GM12878 (cell line): ENCODE measurements around the gene TNFRSF6B. TPM values are rescaled to one million over a fixed set of nuclear protein-coding genes. Genes with fewer than 3 reads are reported as not detected.

Experiments
- CBX3 ChIP-seq: fragments of 200-600 bp; sonication (generic); IDR thresholded peaks from 2 replicates; pipeline ENCODE4 v1.6.1; 2016; ENCODE audit warnings: low read depth, borderline replicate concordance
- DPF2 ChIP-seq: fragments of 450-650 bp; IDR thresholded peaks from 2 replicates; pipeline ENCODE4 v1.6.1; 2017; ENCODE audit warnings: mild to moderate bottlenecking
- EGR1 ChIP-seq, 2 experiments: IDR thresholded peaks; 1 replicate in 1 of 2; 2 replicates in 1 of 2; pipeline ENCODE4 v1.6.1; 2011 to 2012; ENCODE audit warnings: low read depth in 2 of 2, low read length in 2 of 2, borderline replicate concordance in 1 of 2, mild to moderate bottlenecking in 1 of 2, moderate library complexity in 1 of 2
- GABPA ChIP-seq: IDR thresholded peaks from 2 replicates; pipeline ENCODE4 v1.6.1; 2014; ENCODE audit warnings: antibody characterized with exemption, low read depth, mild to moderate bottlenecking, inconsistent platforms
- HDAC2 ChIP-seq: fragments of 200-600 bp; sonication (generic); IDR thresholded peaks from 2 replicates; pipeline ENCODE4 v1.6.1; 2017
- MTA2 ChIP-seq: fragments of 450-650 bp; IDR thresholded peaks from 2 replicates; pipeline ENCODE4 v1.6.1; 2016; ENCODE audit warnings: low read depth, mild to moderate bottlenecking, moderate library complexity
- MTA3 ChIP-seq: IDR thresholded peaks from 2 replicates; pipeline ENCODE4 v1.6.1; 2012; ENCODE audit warnings: low read length, inconsistent platforms, borderline replicate concordance
- PAX8 ChIP-seq: fragments of 450-650 bp; IDR thresholded peaks from 2 replicates; pipeline ENCODE4 v1.6.1; 2017; ENCODE audit warnings: mild to moderate bottlenecking, moderate library complexity
- SMC3 ChIP-seq: IDR thresholded peaks from 2 replicates; pipeline ENCODE4 v1.6.1; 2011; ENCODE audit warnings: low read length, improper control_type of control experiment, borderline replicate concordance
- WRNIP1 ChIP-seq: IDR thresholded peaks from 2 replicates; pipeline ENCODE4 v1.6.1; 2011; ENCODE audit warnings: low read depth, low read length, improper control_type of control experiment, borderline replicate concordance
- polyA plus RNA-seq, 11 experiments: library from polyadenylated mRNA; depleted of rRNA in 4 of 11; unstranded in 6 of 11; stranded (reverse) in 5 of 11; fragments of >200 nt; fragmentation: Nextera tagmentation in 4 of 11; fragmentation: Illumina TruSeq in 1 of 11; extraction: Ambion mirVana in 4 of 11; extraction: Trizol in 1 of 11; gene quantifications; 1 replicate in 1 of 11; 2 replicates in 10 of 11; pipeline versions ENCODE4 v1.2.1 to v1.2.3, GENCODE V29; 2011 to 2016; ENCODE audit warnings: inconsistent platforms in 2 of 11, missing spikeins in 2 of 11, low read depth in 1 of 11
- total RNA-seq, 4 experiments: library from RNA; depleted of rRNA in 3 of 4; stranded (reverse); fragments of >200 nt in 3 of 4; fragmentation: Illumina TruSeq in 1 of 4; extraction: Trizol in 1 of 4; gene quantifications; 2 replicates each; pipeline versions ENCODE4 v1.2.1 to v1.2.3, GENCODE V29; 2013 to 2021
- TF ChIP-seq, protein P1 (sequence below): fragments of 450-650 bp; formaldehyde crosslinking; IDR thresholded peaks from 2 replicates; pipeline ENCODE4 v1.5.0; 2022; ENCODE audit warnings: mild to moderate bottlenecking, missing genetic modification characterization
- TF ChIP-seq, protein P2 (sequence below): fragments of 150-350 bp; IDR thresholded peaks from 2 replicates; pipeline ENCODE4 v1.6.1; 2014; ENCODE audit warnings: mild to moderate bottlenecking, low read depth, low read length
- TF ChIP-seq, protein P3 (sequence below): fragments of 450-650 bp; IDR thresholded peaks from 2 replicates; pipeline ENCODE4 v1.6.1; 2017; ENCODE audit warnings: mild to moderate bottlenecking, moderate library complexity
- TF ChIP-seq, protein P4 (sequence below): fragments of 450-650 bp; IDR thresholded peaks from 2 replicates; pipeline ENCODE4 v1.6.1; 2017; ENCODE audit warnings: mild to moderate bottlenecking, low read depth, inconsistent platforms; ENCODE audit not compliant: poor library complexity, severe bottlenecking

Gene TNFRSF6B
- total and polyA plus RNA-seq, 10 of the 15 experiments (the other 5 are each of a cell fraction or from before 2014, with no cell fraction given) = 0.67 to 2.2 (median 1.8) TPM; not detected in 7

DNA sequence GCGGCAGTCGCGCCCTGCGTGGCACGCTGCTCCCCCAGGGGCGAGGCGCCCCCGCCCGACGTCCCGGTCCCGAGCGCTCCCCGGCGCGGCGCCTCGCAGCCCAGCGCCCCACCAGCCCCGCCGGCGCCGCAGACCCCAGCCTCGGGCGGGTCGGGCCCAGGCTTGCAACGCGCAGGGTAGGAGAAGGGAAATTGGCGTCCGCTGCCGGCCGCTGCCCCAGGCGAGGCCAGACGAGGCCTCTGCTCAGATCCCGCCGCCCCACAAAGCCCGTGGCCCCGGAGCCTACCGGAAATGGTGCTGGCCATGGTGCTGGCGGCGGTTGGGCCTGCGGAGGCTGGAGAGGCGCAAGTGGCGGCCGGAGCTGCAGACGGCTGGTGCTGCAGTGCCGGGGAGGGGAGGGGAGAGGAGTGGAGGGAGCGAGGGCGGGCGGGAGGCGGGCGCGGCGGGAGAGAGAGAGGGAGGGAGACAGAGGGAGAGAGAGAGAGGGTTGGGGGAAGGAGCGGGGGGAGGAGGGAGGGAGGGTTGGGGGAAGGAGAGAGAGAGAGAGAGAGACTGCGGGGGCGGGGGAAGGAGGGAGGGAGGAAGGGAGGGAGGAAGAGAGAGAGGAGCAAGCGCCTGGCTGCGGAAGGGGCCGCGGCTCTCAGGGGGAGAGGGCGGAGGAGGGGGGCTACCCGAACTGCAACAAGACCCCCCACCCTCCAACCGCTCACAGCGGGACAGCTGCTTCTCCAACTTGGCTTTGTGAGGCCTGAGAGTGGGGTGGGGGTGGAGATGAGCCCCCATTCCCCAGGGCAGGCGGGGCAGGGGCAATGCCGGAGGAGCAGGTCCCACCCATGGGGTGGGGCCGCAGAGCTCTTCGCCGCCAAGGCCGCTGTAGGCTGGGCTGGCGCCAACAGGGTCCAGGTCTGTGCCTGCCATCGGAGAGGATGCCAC lies 43.1 kb upstream of the TNFRSF6B start, which contains the start of gene STMN3 (continued):
- TF ChIP-seq CBX3 (no peak), MTA2 (no peak), SMC3 (no peak), DPF2 (0 out of 2 replicates have a peak, but pooled peaks have one; percentile 18), HDAC2 (no peak), PAX8 (no peak), EGR1 (IDR thresholded peaks at IDR 0.05; ENCODE audit: borderline replicate concordance in 1 of 2, low read depth in 2 of 2, low read length in 2 of 2) (peak in 1 of 2 experiments; percentile 79; a peak in 1 of 3 replicates), WRNIP1 (no peak), GABPA (no peak), MTA3 (no peak)
- TF ChIP-seq, protein P1, sequence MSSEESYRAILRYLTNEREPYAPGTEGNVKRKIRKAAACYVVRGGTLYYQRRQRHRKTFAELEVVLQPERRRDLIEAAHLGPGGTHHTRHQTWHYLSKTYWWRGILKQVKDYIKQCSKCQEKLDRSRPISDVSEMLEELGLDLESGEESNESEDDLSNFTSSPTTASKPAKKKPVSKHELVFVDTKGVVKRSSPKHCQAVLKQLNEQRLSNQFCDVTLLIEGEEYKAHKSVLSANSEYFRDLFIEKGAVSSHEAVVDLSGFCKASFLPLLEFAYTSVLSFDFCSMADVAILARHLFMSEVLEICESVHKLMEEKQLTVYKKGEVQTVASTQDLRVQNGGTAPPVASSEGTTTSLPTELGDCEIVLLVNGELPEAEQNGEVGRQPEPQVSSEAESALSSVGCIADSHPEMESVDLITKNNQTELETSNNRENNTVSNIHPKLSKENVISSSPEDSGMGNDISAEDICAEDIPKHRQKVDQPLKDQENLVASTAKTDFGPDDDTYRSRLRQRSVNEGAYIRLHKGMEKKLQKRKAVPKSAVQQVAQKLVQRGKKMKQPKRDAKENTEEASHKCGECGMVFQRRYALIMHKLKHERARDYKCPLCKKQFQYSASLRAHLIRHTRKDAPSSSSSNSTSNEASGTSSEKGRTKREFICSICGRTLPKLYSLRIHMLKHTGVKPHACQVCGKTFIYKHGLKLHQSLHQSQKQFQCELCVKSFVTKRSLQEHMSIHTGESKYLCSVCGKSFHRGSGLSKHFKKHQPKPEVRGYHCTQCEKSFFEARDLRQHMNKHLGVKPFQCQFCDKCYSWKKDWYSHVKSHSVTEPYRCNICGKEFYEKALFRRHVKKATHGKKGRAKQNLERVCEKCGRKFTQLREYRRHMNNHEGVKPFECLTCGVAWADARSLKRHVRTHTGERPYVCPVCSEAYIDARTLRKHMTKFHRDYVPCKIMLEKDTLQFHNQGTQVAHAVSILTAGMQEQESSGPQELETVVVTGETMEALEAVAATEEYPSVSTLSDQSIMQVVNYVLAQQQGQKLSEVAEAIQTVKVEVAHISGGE (CRISPR knock-in tag) = no peak
- TF ChIP-seq, protein P2, sequence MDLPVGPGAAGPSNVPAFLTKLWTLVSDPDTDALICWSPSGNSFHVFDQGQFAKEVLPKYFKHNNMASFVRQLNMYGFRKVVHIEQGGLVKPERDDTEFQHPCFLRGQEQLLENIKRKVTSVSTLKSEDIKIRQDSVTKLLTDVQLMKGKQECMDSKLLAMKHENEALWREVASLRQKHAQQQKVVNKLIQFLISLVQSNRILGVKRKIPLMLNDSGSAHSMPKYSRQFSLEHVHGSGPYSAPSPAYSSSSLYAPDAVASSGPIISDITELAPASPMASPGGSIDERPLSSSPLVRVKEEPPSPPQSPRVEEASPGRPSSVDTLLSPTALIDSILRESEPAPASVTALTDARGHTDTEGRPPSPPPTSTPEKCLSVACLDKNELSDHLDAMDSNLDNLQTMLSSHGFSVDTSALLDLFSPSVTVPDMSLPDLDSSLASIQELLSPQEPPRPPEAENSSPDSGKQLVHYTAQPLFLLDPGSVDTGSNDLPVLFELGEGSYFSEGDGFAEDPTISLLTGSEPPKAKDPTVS = no peak
- TF ChIP-seq, protein P3, sequence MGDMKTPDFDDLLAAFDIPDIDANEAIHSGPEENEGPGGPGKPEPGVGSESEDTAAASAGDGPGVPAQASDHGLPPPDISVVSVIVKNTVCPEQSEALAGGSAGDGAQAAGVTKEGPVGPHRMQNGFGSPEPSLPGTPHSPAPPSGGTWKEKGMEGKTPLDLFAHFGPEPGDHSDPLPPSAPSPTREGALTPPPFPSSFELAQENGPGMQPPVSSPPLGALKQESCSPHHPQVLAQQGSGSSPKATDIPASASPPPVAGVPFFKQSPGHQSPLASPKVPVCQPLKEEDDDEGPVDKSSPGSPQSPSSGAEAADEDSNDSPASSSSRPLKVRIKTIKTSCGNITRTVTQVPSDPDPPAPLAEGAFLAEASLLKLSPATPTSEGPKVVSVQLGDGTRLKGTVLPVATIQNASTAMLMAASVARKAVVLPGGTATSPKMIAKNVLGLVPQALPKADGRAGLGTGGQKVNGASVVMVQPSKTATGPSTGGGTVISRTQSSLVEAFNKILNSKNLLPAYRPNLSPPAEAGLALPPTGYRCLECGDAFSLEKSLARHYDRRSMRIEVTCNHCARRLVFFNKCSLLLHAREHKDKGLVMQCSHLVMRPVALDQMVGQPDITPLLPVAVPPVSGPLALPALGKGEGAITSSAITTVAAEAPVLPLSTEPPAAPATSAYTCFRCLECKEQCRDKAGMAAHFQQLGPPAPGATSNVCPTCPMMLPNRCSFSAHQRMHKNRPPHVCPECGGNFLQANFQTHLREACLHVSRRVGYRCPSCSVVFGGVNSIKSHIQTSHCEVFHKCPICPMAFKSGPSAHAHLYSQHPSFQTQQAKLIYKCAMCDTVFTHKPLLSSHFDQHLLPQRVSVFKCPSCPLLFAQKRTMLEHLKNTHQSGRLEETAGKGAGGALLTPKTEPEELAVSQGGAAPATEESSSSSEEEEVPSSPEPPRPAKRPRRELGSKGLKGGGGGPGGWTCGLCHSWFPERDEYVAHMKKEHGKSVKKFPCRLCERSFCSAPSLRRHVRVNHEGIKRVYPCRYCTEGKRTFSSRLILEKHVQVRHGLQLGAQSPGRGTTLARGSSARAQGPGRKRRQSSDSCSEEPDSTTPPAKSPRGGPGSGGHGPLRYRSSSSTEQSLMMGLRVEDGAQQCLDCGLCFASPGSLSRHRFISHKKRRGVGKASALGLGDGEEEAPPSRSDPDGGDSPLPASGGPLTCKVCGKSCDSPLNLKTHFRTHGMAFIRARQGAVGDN = no peak
- TF ChIP-seq, protein P4, sequence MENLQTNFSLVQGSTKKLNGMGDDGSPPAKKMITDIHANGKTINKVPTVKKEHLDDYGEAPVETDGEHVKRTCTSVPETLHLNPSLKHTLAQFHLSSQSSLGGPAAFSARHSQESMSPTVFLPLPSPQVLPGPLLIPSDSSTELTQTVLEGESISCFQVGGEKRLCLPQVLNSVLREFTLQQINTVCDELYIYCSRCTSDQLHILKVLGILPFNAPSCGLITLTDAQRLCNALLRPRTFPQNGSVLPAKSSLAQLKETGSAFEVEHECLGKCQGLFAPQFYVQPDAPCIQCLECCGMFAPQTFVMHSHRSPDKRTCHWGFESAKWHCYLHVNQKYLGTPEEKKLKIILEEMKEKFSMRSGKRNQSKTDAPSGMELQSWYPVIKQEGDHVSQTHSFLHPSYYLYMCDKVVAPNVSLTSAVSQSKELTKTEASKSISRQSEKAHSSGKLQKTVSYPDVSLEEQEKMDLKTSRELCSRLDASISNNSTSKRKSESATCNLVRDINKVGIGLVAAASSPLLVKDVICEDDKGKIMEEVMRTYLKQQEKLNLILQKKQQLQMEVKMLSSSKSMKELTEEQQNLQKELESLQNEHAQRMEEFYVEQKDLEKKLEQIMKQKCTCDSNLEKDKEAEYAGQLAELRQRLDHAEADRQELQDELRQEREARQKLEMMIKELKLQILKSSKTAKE = no peak
